HCT116 (cell line): ENCODE data around the gene GSTT4. TPM values are rescaled to one million over a fixed set of nuclear protein-coding genes. Genes with fewer than 3 reads are reported as not detected.
"Not testable (repeated sequence)": the region's sequence is repeated elsewhere in the genome, so short reads cannot be mapped to it uniquely, and the experiment has no call there.

Experiments
- ATAC-seq: fragments of 200-7000 bp; cut with Tn5 transposase; 2 replicates; pipeline ENCODE4 v1.9.1; 2020; ENCODE audit warnings: mild to moderate bottlenecking, moderate library complexity
- BruUV-seq: library from RNA; stranded (reverse); fragments of 400-500 nt; replicated peaks from 2 replicates; lab custom pipeline; 2021; lab: Mats Ljungman, UMichigan
- CTCF ChIA-PET: fragments of 300-600 bp; sonication (Branson Sonifier 250); formaldehyde crosslinking; loops from one replicate; lab custom pipeline; 2021; ENCODE audit warnings: antibody characterized with exemption; lab: Charles Lee
- POLR2A ChIA-PET: fragments of 300-600, 350-600 bp; sonication (Branson Sonifier 250); formaldehyde crosslinking; loops from one replicate; lab custom pipeline; 2021; ENCODE audit warnings: antibody characterized with exemption; lab: Charles Lee
- RAD21 ChIA-PET, 2 experiments: fragments of 300-600 bp; sonication (Branson Sonifier 250); formaldehyde crosslinking; loops; one replicate each; lab custom pipeline; 2023; ENCODE audit warnings: low total read pairs in 2 of 2; ENCODE audit not compliant: uncharacterized antibody in 2 of 2, unreplicated experiment in 2 of 2, low non-redundant PET in 1 of 2; lab: Charles Lee
- DNase-seq: peaks from one replicate; pipeline ENCODE4 v3.0.0-alpha.2; 2010; ENCODE audit warnings: low read depth, low spot score
- H2AFZ ChIP-seq: fragments of 200-600 bp; shearing (Covaris generic), sonication (generic); 2 replicates; pipeline ENCODE4 v1.6.1; 2017; ENCODE audit warnings: low read depth, mixed run types, mixed read lengths, antibody characterized with exemption, low read length; ENCODE audit not compliant: poor library complexity, severe bottlenecking
- H3K27ac ChIP-seq: 2 replicates; pipeline ENCODE4 v1.5.1; 2012; ENCODE audit warnings: low read depth, low read length
- H3K27me3 ChIP-seq: fragments of 200-600 bp; sonication (generic); 2 replicates; pipeline ENCODE4 v1.6.1; 2016; ENCODE audit warnings: mixed run types, low read length, mixed read lengths; ENCODE audit not compliant: insufficient read depth
- H3K36me3 ChIP-seq, 2 experiments: fragments of 200-500 bp in 1 of 2; fragments of 200-600 bp in 1 of 2; sonication (Bioruptor generic) in 1 of 2; sonication (generic) in 1 of 2; 2 replicates each; pipeline versions ENCODE4 v1.5.1 to v1.6.1; 2014 to 2016; ENCODE audit warnings: low read length in 2 of 2, inconsistent platforms in 1 of 2, mixed read lengths in 1 of 2, mixed run types in 1 of 2; ENCODE audit not compliant: insufficient read depth in 2 of 2, control insufficient read depth in 1 of 2
- H3K4me1 ChIP-seq, 2 experiments: fragments of 200-600 bp in 1 of 2; sonication (generic) in 1 of 2; 2 replicates each; pipeline versions ENCODE4 v1.5.1 to v1.6.1; 2012 to 2017; ENCODE audit warnings: low read length in 2 of 2, inconsistent platforms in 1 of 2, mild to moderate bottlenecking in 1 of 2, mixed read lengths in 1 of 2, mixed run types in 1 of 2, moderate library complexity in 1 of 2; ENCODE audit not compliant: insufficient read depth in 2 of 2, control insufficient read depth in 1 of 2
- H3K4me2 ChIP-seq: fragments of 200-600 bp; sonication (generic); 2 replicates; pipeline ENCODE4 v1.6.1; 2017; ENCODE audit warnings: mixed run types, low read length, mixed read lengths
- H3K4me3 ChIP-seq, 2 experiments: fragments of 200-600 bp in 1 of 2; sonication (generic) in 1 of 2; replicated peaks in 1 of 2; 2 replicates each; pipeline ENCODE4 v1.5.1; 2011 to 2016; ENCODE audit warnings: low read length in 2 of 2, control low read depth in 1 of 2, low read depth in 1 of 2, mild to moderate bottlenecking in 1 of 2, mixed read lengths in 1 of 2, mixed run types in 1 of 2
- H3K79me2 ChIP-seq: fragments of 200-600 bp; sonication (generic); 2 replicates; pipeline ENCODE4 v1.6.1; 2017; ENCODE audit warnings: mild to moderate bottlenecking, mixed run types, low read length, moderate library complexity, mixed read lengths; ENCODE audit not compliant: insufficient read depth
- H3K9ac ChIP-seq: fragments of 200-600 bp; sonication (generic); 2 replicates; pipeline ENCODE4 v1.6.1; 2016; ENCODE audit warnings: low read length, mixed read lengths
- H3K9me2 ChIP-seq: fragments of 200-600 bp; sonication (generic), shearing (Covaris generic); 2 replicates; pipeline ENCODE4 v1.6.1; 2017; ENCODE audit warnings: mixed run types, mild to moderate bottlenecking, moderate library complexity; ENCODE audit not compliant: insufficient read depth
- H3K9me3 ChIP-seq, 2 experiments: fragments of 200-500 bp in 1 of 2; fragments of 200-600 bp in 1 of 2; sonication (Bioruptor generic) in 1 of 2; sonication (generic) in 1 of 2; 2 replicates each; pipeline ENCODE4 v1.6.1; 2014 to 2017; ENCODE audit warnings: low read length in 2 of 2, mixed read lengths in 2 of 2, inconsistent platforms in 1 of 2, low read depth in 1 of 2, mild to moderate bottlenecking in 1 of 2, mixed run types in 1 of 2, moderate library complexity in 1 of 2; ENCODE audit not compliant: control insufficient read depth in 1 of 2, insufficient read depth in 1 of 2
- H4K20me1 ChIP-seq: fragments of 200-600 bp; sonication (generic), shearing (Covaris generic); 2 replicates; pipeline ENCODE4 v1.6.1; 2017; ENCODE audit warnings: mixed run types, mild to moderate bottlenecking, moderate library complexity; ENCODE audit not compliant: insufficient read depth
- ATF3 ChIP-seq: IDR thresholded peaks from 2 replicates; pipeline ENCODE4 v1.6.1; 2012
- CBX3 ChIP-seq: IDR thresholded peaks from 2 replicates; pipeline ENCODE4 v1.6.1; 2012; ENCODE audit warnings: low read depth
- CEBPB ChIP-seq: IDR thresholded peaks from 2 replicates; pipeline ENCODE4 v1.6.1; 2012; ENCODE audit warnings: low read depth
- CTCF ChIP-seq, 3 experiments: fragments of 200-600 bp in 1 of 3; sonication (generic) in 1 of 3; IDR thresholded peaks in 2 of 3; conservative IDR thresholded peaks in 1 of 3; 2 replicates each; pipeline ENCODE4 v1.5.1; 2012 to 2017; ENCODE audit warnings: low read depth in 2 of 3, low read length in 2 of 3, antibody characterized with exemption in 1 of 3, borderline replicate concordance in 1 of 3, control low read depth in 1 of 3, mild to moderate bottlenecking in 1 of 3, mixed read lengths in 1 of 3, mixed run types in 1 of 3, moderate library complexity in 1 of 3; ENCODE audit not compliant: insufficient read depth in 1 of 3
- EZH2phosphoT487 ChIP-seq: fragments of 200-600 bp; IDR thresholded peaks from 2 replicates; pipeline ENCODE4 v1.6.1; 2018; ENCODE audit warnings: antibody characterized with exemption, borderline replicate concordance
- FOSL1 ChIP-seq: IDR thresholded peaks from 2 replicates; pipeline ENCODE4 v1.6.1; 2012; ENCODE audit warnings: low read depth
- JUND ChIP-seq: IDR thresholded peaks from 2 replicates; pipeline ENCODE4 v1.6.1; 2012
- MAX ChIP-seq: IDR thresholded peaks from 2 replicates; pipeline ENCODE4 v1.6.1; 2012
- POLR2AphosphoS5 ChIP-seq: IDR thresholded peaks from 2 replicates; pipeline ENCODE4 v1.6.1; 2011; ENCODE audit warnings: mild to moderate bottlenecking, low read depth, low read length, moderate library complexity
- REST ChIP-seq: IDR thresholded peaks from 2 replicates; pipeline ENCODE4 v1.6.1; 2012; ENCODE audit warnings: low read depth
- SRF ChIP-seq: IDR thresholded peaks from 2 replicates; pipeline ENCODE4 v1.6.1; 2012; ENCODE audit warnings: low read depth
- ZFX ChIP-seq: fragments of 450-650 bp; IDR thresholded peaks from 2 replicates; pipeline ENCODE4 v1.6.1; 2017
- intact Hi-C: fragments of 100-400 bp; cut with micrococcal nuclease; formaldehyde crosslinking; loops from 2 replicates; pipeline ENCODE4 v1.10.0; 2022
- total RNA-seq: library from RNA; stranded (reverse); gene quantifications from one replicate; pipeline ENCODE4 v1.2.1, GENCODE V29; 2021; ENCODE audit not compliant: unreplicated experiment

Gene GSTT4
- total RNA-seq, 1 experiment from 2014 or later = not detected

GRCh38 chr22:23997092-23997491 lies 8.2 kb downstream of the GSTT4 start (continued):
- TF ChIP-seq REST (no peak), SRF (no peak), ATF3 (no peak), POLR2AphosphoS5 (no peak), ZFX (no peak), FOSL1 (no peak), EZH2phosphoT487 (no peak), MAX (no peak), CEBPB (no peak), JUND (no peak), CBX3 (no peak), CTCF (IDR thresholded peaks at IDR 0.05 in 2 of 3, conservative IDR thresholded peaks at IDR 0.05 in 1 of 3; ENCODE audit: borderline replicate concordance in 1 of 3, insufficient read depth in 1 of 3, low read depth in 2 of 3, low read length in 2 of 3) (no peak)
- TF ChIP-seq, all 23 proteins: peak for 0

GRCh38 chr22:23993581-23994177 lies 11.6 kb downstream of the GSTT4 start:
- H3K9ac ChIP-seq, H3K9me3 ChIP-seq, intact Hi-C loops, H3K27ac ChIP-seq, H4K20me1 ChIP-seq, H3K36me3 ChIP-seq, H3K9me2 ChIP-seq, H3K27me3 ChIP-seq, RAD21 ChIA-PET, H3K4me2 ChIP-seq, H3K4me3 ChIP-seq, CTCF ChIA-PET, H3K79me2 ChIP-seq, H3K4me1 ChIP-seq, BruUV-seq: not testable (repeated sequence)
- POLR2A ChIA-PET = interaction anchor here (0.6 kb wide), 1 partner anchor 806 kb away, joined by 5 read pairs; no protein-coding TSS in a partner anchor
- peak; percentile 22 for DNase-seq
- peak; percentile 86 for ATAC-seq
- H2AFZ ChIP-seq = peak overlapping the region; percentile 74

GRCh38 chr22:23993080-23993479 lies 12.2 kb downstream of the GSTT4 start:
- DNase-seq, BruUV-seq, H3K9me3 ChIP-seq, H3K4me1 ChIP-seq, H3K27me3 ChIP-seq, RAD21 ChIA-PET, H3K9ac ChIP-seq, intact Hi-C loops, H3K4me2 ChIP-seq, H3K79me2 ChIP-seq, H3K9me2 ChIP-seq, H2AFZ ChIP-seq, H3K27ac ChIP-seq, H4K20me1 ChIP-seq, H3K4me3 ChIP-seq, POLR2A ChIA-PET, H3K36me3 ChIP-seq, CTCF ChIA-PET: not testable (repeated sequence)
- ATAC-seq = 0 out of 2 replicates have a peak, but pooled peaks have one; percentile 11
